Measurements from ENCODE around the gene ZNF236. TPM values are rescaled to one million over a fixed set of nuclear protein-coding genes. Genes with fewer than 3 reads are reported as not detected.

Gene ZNF236
- total and polyA plus RNA-seq, 4 donors, result 0.83 to 8.2 (median 5.0) TPM

DNA sequence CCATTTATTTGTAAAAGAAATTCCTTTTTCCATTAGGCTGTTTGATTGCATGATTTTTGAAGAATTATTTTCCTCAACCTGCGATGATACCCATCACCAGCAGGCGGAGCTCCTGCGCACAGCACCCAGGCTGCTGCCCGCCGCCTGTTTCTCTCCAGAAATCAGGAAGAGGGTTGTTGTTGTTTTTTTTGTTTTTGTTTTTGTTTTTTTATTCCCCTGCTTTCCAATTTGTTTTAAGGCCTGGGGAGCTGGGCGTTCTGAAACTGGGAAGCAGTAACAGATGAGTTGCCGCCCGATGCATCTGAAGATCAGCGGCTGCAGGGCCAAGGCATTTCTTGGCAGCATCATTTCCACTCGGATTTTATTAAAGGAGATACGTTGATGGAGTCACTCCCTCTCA is 178.2 kb downstream of the ZNF236 start (continued):
- no peak for TF ChIP-seq ZBTB33 (IDR thresholded peaks at IDR 0.05)

DNA sequence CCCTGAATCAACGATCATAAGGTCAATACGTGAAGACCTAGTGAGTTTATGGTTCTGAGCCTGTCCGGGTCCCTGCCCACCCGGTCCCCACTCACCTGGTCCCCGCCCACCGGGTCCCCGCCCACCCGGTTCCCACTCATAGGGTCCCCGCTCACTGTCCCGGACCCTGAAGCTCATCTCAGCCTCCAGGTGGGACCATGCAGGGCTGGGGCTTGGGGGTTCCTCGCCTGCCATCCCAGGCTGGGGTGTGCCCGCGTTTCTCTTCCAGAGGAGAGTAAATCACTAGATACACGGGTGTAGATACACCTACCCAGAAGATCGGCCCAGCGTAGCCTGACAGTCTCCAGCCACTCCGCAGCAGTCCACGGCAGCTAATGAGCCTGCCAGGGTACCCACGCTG is 178.7 kb downstream of the ZNF236 start:
- no peak overlapping the region for H3K4me3 ChIP-seq (ENCODE audit: low read depth in 1 of 3, low read length in 3 of 3)
- WGBS, result 83% methylated on average over 19 of the region's 19 CpGs
- TF ChIP-seq NR2F2 (IDR thresholded peaks at IDR 0.05), result no peak
- TF ChIP-seq SP1 (IDR thresholded peaks at IDR 0.05), result no peak
- TF ChIP-seq RAD21 (IDR thresholded peaks at IDR 0.05), result no peak
- TF ChIP-seq, protein P1, sequence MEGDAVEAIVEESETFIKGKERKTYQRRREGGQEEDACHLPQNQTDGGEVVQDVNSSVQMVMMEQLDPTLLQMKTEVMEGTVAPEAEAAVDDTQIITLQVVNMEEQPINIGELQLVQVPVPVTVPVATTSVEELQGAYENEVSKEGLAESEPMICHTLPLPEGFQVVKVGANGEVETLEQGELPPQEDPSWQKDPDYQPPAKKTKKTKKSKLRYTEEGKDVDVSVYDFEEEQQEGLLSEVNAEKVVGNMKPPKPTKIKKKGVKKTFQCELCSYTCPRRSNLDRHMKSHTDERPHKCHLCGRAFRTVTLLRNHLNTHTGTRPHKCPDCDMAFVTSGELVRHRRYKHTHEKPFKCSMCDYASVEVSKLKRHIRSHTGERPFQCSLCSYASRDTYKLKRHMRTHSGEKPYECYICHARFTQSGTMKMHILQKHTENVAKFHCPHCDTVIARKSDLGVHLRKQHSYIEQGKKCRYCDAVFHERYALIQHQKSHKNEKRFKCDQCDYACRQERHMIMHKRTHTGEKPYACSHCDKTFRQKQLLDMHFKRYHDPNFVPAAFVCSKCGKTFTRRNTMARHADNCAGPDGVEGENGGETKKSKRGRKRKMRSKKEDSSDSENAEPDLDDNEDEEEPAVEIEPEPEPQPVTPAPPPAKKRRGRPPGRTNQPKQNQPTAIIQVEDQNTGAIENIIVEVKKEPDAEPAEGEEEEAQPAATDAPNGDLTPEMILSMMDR (IDR thresholded peaks at IDR 0.05; ENCODE audit: low read depth, low read length, missing input control), result no peak
- no peak for TF ChIP-seq TAF1 (conservative IDR thresholded peaks at IDR 0.05)
- no peak for TF ChIP-seq EGR1 (IDR thresholded peaks at IDR 0.05; ENCODE audit: low read depth in 2 of 2)
- TF ChIP-seq HNF4G (IDR thresholded peaks at IDR 0.05), result no peak
- no peak for TF ChIP-seq GABPA (IDR thresholded peaks at IDR 0.05 in 1 of 2, conservative IDR thresholded peaks at IDR 0.05 in 1 of 2)
- TF ChIP-seq, protein P2, sequence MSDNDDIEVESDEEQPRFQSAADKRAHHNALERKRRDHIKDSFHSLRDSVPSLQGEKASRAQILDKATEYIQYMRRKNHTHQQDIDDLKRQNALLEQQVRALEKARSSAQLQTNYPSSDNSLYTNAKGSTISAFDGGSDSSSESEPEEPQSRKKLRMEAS (IDR thresholded peaks at IDR 0.05), result no peak
- no peak for TF ChIP-seq RXRA (IDR thresholded peaks at IDR 0.05)
- no peak for TF ChIP-seq ATF3 (IDR thresholded peaks at IDR 0.05)
- TF ChIP-seq FOXA2 (IDR thresholded peaks at IDR 0.05), result no peak
- no peak for TF ChIP-seq ZBTB33 (IDR thresholded peaks at IDR 0.05)
- TF ChIP-seq HNF4A (conservative IDR thresholded peaks at IDR 0.05), result no peak
- TF ChIP-seq, protein P3, sequence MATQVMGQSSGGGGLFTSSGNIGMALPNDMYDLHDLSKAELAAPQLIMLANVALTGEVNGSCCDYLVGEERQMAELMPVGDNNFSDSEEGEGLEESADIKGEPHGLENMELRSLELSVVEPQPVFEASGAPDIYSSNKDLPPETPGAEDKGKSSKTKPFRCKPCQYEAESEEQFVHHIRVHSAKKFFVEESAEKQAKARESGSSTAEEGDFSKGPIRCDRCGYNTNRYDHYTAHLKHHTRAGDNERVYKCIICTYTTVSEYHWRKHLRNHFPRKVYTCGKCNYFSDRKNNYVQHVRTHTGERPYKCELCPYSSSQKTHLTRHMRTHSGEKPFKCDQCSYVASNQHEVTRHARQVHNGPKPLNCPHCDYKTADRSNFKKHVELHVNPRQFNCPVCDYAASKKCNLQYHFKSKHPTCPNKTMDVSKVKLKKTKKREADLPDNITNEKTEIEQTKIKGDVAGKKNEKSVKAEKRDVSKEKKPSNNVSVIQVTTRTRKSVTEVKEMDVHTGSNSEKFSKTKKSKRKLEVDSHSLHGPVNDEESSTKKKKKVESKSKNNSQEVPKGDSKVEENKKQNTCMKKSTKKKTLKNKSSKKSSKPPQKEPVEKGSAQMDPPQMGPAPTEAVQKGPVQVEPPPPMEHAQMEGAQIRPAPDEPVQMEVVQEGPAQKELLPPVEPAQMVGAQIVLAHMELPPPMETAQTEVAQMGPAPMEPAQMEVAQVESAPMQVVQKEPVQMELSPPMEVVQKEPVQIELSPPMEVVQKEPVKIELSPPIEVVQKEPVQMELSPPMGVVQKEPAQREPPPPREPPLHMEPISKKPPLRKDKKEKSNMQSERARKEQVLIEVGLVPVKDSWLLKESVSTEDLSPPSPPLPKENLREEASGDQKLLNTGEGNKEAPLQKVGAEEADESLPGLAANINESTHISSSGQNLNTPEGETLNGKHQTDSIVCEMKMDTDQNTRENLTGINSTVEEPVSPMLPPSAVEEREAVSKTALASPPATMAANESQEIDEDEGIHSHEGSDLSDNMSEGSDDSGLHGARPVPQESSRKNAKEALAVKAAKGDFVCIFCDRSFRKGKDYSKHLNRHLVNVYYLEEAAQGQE (IDR thresholded peaks at IDR 0.05), result no peak
- no peak for TF ChIP-seq FOXA1 (IDR thresholded peaks at IDR 0.05)

More for the DNA sequence above, 178.7 kb downstream of the ZNF236 start:
- Histone ChIP-seq H3K9ac (ENCODE audit: low read depth in 1 of 2, low read length in 2 of 2) (no peak overlapping the region), H3K4me1 (ENCODE audit: control insufficient read depth in 4 of 4, insufficient read depth in 4 of 4, low read length in 3 of 4) (peaks cover 0 to 2% (median under 1%) of the 10 kb centered on the region in 4 donors), H3K9me3 (ENCODE audit: control insufficient read depth in 4 of 4, low read length in 3 of 4) (no peaks in the 10 kb centered on the region), H3K36me3 (ENCODE audit: control insufficient read depth in 4 of 4, insufficient read depth in 3 of 4, low read depth in 1 of 4, low read length in 3 of 4) (no peaks in the 10 kb centered on the region), H3K27ac (ENCODE audit: low read depth in 1 of 2, low read length in 2 of 2) (no peak overlapping the region), H3K27me3 (ENCODE audit: control insufficient read depth in 4 of 4, insufficient read depth in 4 of 4, low read length in 3 of 4) (no peaks in the 10 kb centered on the region)
- DNase-seq (ENCODE audit: low spot score), result no peak

All from liver (tissue), 9 donors.